ENCODE data around the gene CERCAM. TPM values are rescaled to one million over a fixed set of nuclear protein-coding genes. Genes with fewer than 3 reads are reported as not detected.
A peak's percentile ranks its signal among the peaks of the same experiment; 100 is the strongest.

The CERCAM gene
- total RNA-seq, 1 donor from 2014 or later: not detected

GRCh38 chr9:128382261-128382660 lies 38.4 kb upstream of the CERCAM start:
- peak overlapping the region; percentile 97 for H3K27ac Mint-ChIP-seq
- peaks cover 67% of the 10 kb centered on the region for H3K4me1 Mint-ChIP-seq
- no peak overlapping the region for H3K27ac ChIP-seq

DNA sequence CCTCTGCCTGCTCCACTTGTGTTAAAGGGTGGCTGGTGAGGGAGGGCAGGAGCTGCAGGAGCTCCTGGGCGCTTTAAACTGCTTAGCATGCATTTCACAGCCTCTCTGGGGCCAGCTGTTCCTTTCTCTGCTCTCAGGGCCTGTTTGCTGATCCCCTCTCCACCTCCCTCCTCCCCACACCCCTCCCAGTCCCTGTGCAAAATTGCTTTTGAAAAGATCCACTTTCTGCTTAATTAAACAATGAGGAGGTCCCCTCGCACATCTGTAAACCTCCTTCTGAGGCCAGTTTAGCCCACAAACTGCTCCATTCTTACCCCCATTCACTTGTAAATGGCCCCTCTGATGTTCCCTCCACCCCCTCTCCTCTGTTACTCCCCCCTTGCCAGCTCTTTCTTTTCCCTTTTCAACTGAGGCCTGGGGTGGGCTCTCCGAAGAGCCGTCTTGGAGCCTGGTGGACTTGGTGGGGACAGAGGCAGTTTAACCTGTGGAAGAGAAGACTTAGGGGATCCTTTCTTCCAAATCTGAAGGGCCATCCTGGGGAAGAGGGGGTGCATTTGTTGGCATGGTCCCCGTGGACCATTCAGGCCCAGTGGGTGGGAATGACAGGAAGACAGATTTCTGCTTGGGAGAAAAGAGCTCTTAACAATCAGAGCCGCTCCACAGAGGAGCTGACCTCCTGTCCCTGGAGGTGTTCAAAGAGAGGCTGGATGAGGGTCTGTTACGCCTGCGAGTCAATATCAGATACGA lies 37.5 kb upstream of the CERCAM start:
- peaks cover 23% of the 10 kb centered on the region for H3F3A ChIP-seq (ENCODE audit: low read depth)
- H3K27ac Mint-ChIP-seq: peak overlapping the region; percentile 97
- H4K20me1 ChIP-seq (ENCODE audit: low read depth): peaks cover 98% of the 10 kb centered on the region
- TF ChIP-seq, protein P1, sequence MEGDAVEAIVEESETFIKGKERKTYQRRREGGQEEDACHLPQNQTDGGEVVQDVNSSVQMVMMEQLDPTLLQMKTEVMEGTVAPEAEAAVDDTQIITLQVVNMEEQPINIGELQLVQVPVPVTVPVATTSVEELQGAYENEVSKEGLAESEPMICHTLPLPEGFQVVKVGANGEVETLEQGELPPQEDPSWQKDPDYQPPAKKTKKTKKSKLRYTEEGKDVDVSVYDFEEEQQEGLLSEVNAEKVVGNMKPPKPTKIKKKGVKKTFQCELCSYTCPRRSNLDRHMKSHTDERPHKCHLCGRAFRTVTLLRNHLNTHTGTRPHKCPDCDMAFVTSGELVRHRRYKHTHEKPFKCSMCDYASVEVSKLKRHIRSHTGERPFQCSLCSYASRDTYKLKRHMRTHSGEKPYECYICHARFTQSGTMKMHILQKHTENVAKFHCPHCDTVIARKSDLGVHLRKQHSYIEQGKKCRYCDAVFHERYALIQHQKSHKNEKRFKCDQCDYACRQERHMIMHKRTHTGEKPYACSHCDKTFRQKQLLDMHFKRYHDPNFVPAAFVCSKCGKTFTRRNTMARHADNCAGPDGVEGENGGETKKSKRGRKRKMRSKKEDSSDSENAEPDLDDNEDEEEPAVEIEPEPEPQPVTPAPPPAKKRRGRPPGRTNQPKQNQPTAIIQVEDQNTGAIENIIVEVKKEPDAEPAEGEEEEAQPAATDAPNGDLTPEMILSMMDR (IDR thresholded peaks at IDR 0.05): no peak
- TF ChIP-seq EZH2 (IDR thresholded peaks at IDR 0.05) (peak; percentile 52), EZH2phosphoT487 (IDR thresholded peaks at IDR 0.05) (peak; percentile 43)
- peaks cover 19% of the 10 kb centered on the region for H3K36me3 Mint-ChIP-seq
- peak overlapping the region; percentile 73 for H3K4me2 ChIP-seq
- DNase-seq (ENCODE audit: low spot score): peak; percentile 89
- H3K4me3 Mint-ChIP-seq: peak overlapping the region; percentile 76
- no peaks in the 10 kb centered on the region for H3K36me3 ChIP-seq
- H3K27ac ChIP-seq: no peak overlapping the region
- no peak overlapping the region for H2AFZ ChIP-seq (replicated peaks)
- peaks cover 17% of the 10 kb centered on the region for H3K27me3 Mint-ChIP-seq (ENCODE audit: insufficient read depth, low read depth)
- H3K27me3 ChIP-seq: peaks cover 92% of the 10 kb centered on the region
- H3K9me3 ChIP-seq (ENCODE audit: low read depth): no peaks in the 10 kb centered on the region
- H3K9ac ChIP-seq: no peak overlapping the region
- peak overlapping the region; percentile 20 for H3K4me3 ChIP-seq
- H3K9me3 Mint-ChIP-seq: no peaks in the 10 kb centered on the region
- H3K79me2 ChIP-seq (ENCODE audit: low read depth): no peaks in the 10 kb centered on the region
- peaks cover 77% of the 10 kb centered on the region for H3K4me1 Mint-ChIP-seq
- peaks cover 23% of the 10 kb centered on the region for H3K4me1 ChIP-seq

More at GRCh38 chr9:128382261-128382660, 38.4 kb upstream of the CERCAM start:
- Histone ChIP-seq H2AFZ (replicated peaks) (no peak overlapping the region), H3F3A (ENCODE audit: low read depth) (peaks cover 23% of the 10 kb centered on the region), H3K36me3 (no peaks in the 10 kb centered on the region), H3K4me2 (peak overlapping the region; percentile 73), H3K4me1 (peaks cover 23% of the 10 kb centered on the region), H3K27me3 (peaks cover 82% of the 10 kb centered on the region), H3K4me3 (no peak overlapping the region), H3K79me2 (ENCODE audit: low read depth) (no peaks in the 10 kb centered on the region), H4K20me1 (ENCODE audit: low read depth) (peaks cover 98% of the 10 kb centered on the region), H3K9me3 (ENCODE audit: low read depth) (no peaks in the 10 kb centered on the region), H3K9ac (no peak overlapping the region)
- Mint-ChIP-seq H3K36me3 (peaks cover 12% of the 10 kb centered on the region), H3K9me3 (no peaks in the 10 kb centered on the region), H3K4me3 (peak overlapping the region; percentile 76), H3K27me3 (ENCODE audit: insufficient read depth, low read depth) (peaks cover 14% of the 10 kb centered on the region)
- TF ChIP-seq EZH2 (IDR thresholded peaks at IDR 0.05) (no peak), EZH2phosphoT487 (IDR thresholded peaks at IDR 0.05) (no peak)
- TF ChIP-seq, protein P1 (IDR thresholded peaks at IDR 0.05): no peak
- DNase-seq (ENCODE audit: low spot score): no peak

DNA sequence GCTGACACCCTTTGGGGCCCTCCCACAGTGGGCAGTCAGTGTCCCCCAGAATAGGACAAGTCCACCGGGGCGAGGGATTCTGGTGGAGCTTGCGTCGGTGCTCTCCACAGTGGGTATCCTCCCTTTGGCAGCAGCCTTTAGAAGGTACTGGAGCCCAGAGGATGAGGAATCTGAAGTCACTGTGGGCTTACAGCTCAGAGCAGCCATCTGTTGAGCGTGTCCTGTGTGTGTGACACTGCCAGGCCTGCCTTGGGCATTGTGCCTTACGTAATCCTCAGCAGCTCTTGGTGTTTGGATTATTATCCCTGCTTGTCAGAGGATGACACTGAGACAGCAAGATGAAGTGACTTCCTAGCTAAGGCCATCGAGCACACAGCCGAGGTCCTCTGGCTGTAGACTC lies 36.9 kb upstream of the CERCAM start:
- Mint-ChIP-seq H3K36me3 (peaks cover 17% of the 10 kb centered on the region), H3K4me3 (peak overlapping the region; percentile 76), H3K9me3 (no peaks in the 10 kb centered on the region), H3K4me1 (peaks cover 81% of the 10 kb centered on the region), H3K27me3 (ENCODE audit: insufficient read depth, low read depth) (peaks cover 18% of the 10 kb centered on the region), H3K27ac (peak overlapping the region; percentile 98)
- Histone ChIP-seq H3K79me2 (ENCODE audit: low read depth) (no peaks in the 10 kb centered on the region), H3K4me3 (peak overlapping the region; percentile 20), H2AFZ (replicated peaks) (no peak overlapping the region), H3F3A (ENCODE audit: low read depth) (peaks cover 23% of the 10 kb centered on the region), H3K4me1 (peaks cover 23% of the 10 kb centered on the region), H4K20me1 (ENCODE audit: low read depth) (peaks cover 99% of the 10 kb centered on the region), H3K9ac (no peak overlapping the region), H3K9me3 (ENCODE audit: low read depth) (no peaks in the 10 kb centered on the region), H3K27me3 (peaks cover 98% of the 10 kb centered on the region), H3K4me2 (peak overlapping the region; percentile 73), H3K36me3 (no peaks in the 10 kb centered on the region), H3K27ac (no peak overlapping the region)
- TF ChIP-seq EZH2phosphoT487 (IDR thresholded peaks at IDR 0.05) (no peak), EZH2 (IDR thresholded peaks at IDR 0.05) (no peak)
- TF ChIP-seq, protein P1 (IDR thresholded peaks at IDR 0.05): no peak
- no peak for DNase-seq (ENCODE audit: low spot score)
